SK-N-SH treated with all-trans-retinoic acid at 6 μM for 48 hours (cell line): Measurements from ENCODE around the gene SMC6.

Source experiments
- BACH2 ChIP-seq: fragments of 250-450 bp; sonication (Bioruptor Pico); IDR thresholded peaks from 2 replicates; pipeline ENCODE4 v1.9.0; 2021; ENCODE audit warnings: mild to moderate bottlenecking, borderline replicate concordance
- CREB5 ChIP-seq: fragments of 250-450 bp; sonication (Bioruptor Pico); IDR thresholded peaks from 2 replicates; pipeline ENCODE4 v1.5.1; 2020; ENCODE audit warnings: low read depth, mild to moderate bottlenecking, moderate library complexity
- GLIS3 ChIP-seq: fragments of 250-450 bp; sonication (Bioruptor Pico); IDR thresholded peaks from 2 replicates; pipeline ENCODE4 v1.5.0; 2020; ENCODE audit warnings: mild to moderate bottlenecking, moderate library complexity
- ISL1 ChIP-seq: fragments of 250-450 bp; sonication (Bioruptor Pico); IDR thresholded peaks from 2 replicates; pipeline ENCODE4 v2.1.2; 2022; ENCODE audit warnings: mild to moderate bottlenecking, moderate library complexity
- OSR1 ChIP-seq: fragments of 250-450 bp; sonication (Bioruptor Pico); IDR thresholded peaks from 2 replicates; pipeline ENCODE4 v1.8.0; 2022; ENCODE audit warnings: moderate library complexity, mild to moderate bottlenecking, inconsistent platforms
- RARB ChIP-seq: fragments of 250-450 bp; sonication (Bioruptor Pico); IDR thresholded peaks from 2 replicates; pipeline ENCODE4 v1.8.0; 2021; ENCODE audit warnings: mild to moderate bottlenecking, moderate library complexity
- SNAI2 ChIP-seq: fragments of 250-450 bp; sonication (Bioruptor Pico); IDR thresholded peaks from 2 replicates; pipeline ENCODE4 v1.5.0; 2020; ENCODE audit warnings: mild to moderate bottlenecking, moderate library complexity
- TSHZ2 ChIP-seq: fragments of 250-450 bp; sonication (Bioruptor Pico); IDR thresholded peaks from 2 replicates; pipeline ENCODE4 v1.5.0; 2020; ENCODE audit warnings: mild to moderate bottlenecking, moderate library complexity
- ZFP3 ChIP-seq: fragments of 250-450 bp; sonication (Bioruptor Pico); IDR thresholded peaks from 2 replicates; pipeline ENCODE4 v1.5.0; 2020; ENCODE audit warnings: mild to moderate bottlenecking, moderate library complexity
- ZFP30 ChIP-seq: fragments of 450-650 bp; formaldehyde crosslinking; IDR thresholded peaks from 2 replicates; pipeline ENCODE4 v1.5.0; 2022; ENCODE audit warnings: mild to moderate bottlenecking, moderate library complexity
- ZNF565 ChIP-seq: fragments of 450-650 bp; formaldehyde crosslinking; conservative IDR thresholded peaks from 2 replicates; pipeline ENCODE4 v1.5.0; 2020; ENCODE audit warnings: low read depth, mild to moderate bottlenecking, moderate library complexity
- ZNF70 ChIP-seq: fragments of 450-650 bp; formaldehyde crosslinking; IDR thresholded peaks from 2 replicates; pipeline ENCODE4 v1.5.0; 2020; ENCODE audit warnings: mild to moderate bottlenecking, moderate library complexity

DNA sequence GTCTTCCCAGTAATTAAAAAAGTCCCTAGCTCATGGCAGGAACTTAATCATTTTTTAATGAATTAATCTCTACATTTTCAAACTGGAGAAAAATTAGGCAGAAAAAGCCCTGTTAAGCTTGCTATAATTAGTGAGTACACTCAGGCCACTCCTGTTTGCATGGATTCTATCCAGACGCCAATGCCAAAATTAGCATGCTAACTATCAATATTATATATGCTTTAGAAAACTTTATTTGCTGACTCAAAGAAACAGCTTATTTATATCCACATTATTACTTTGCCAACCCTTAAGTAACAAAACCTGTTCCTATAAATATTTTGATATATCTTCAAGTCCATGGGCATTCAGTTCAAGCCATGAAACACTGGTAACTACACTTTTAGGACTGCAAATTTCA is 90.9 kb downstream of the SMC6 start:
- no peak for TF ChIP-seq ZNF70
- TF ChIP-seq ZFP30 (CRISPR knock-in tag), result no peak
- no peak for TF ChIP-seq CREB5 (CRISPR knock-in tag)
- TF ChIP-seq ZFP3 (CRISPR knock-in tag), result no peak
- no peak for TF ChIP-seq OSR1 (CRISPR knock-in tag)
- no peak for TF ChIP-seq TSHZ2 (CRISPR knock-in tag)
- TF ChIP-seq BACH2 (CRISPR knock-in tag), result no peak
- TF ChIP-seq SNAI2 (CRISPR knock-in tag), result no peak
- TF ChIP-seq ZNF565 (CRISPR knock-in tag), result no peak
- no peak for TF ChIP-seq ISL1 (CRISPR knock-in tag)
- no peak for TF ChIP-seq RARB (CRISPR knock-in tag)
- TF ChIP-seq GLIS3 (CRISPR knock-in tag), result no peak
